Measurements from ENCODE around the gene C4orf50.

The C4orf50 gene

GRCh38 chr4:6020613-6021012, 2.4 kb upstream of the C4orf50 start:
- Mint-ChIP-seq H3K27me3 (ENCODE audit: low read depth) (peaks cover 38% of the 10 kb centered on the region), H3K4me1 (peaks cover 20% of the 10 kb centered on the region), H3K36me3 (ENCODE audit: low read depth) (no peaks in the 10 kb centered on the region), H3K27ac (peak overlapping the region in 1 of 3 experiments; percentile 52), H3K9me3 (no peaks in the 10 kb centered on the region), H3K4me3 (peak overlapping the region in 1 of 3 experiments; percentile 20)
- no peak for TF ChIP-seq CTCF (IDR thresholded peaks at IDR 0.05; ENCODE audit: unreplicated experiment in 3 of 3)

GRCh38 chr4:6019316-6020263, 1.4 kb upstream of the C4orf50 start:
- peak; percentile 88 to 90 (median 89) for TF ChIP-seq CTCF (IDR thresholded peaks at IDR 0.05; ENCODE audit: unreplicated experiment in 3 of 3)
- no peak overlapping the region for H3K27ac Mint-ChIP-seq
- H3K4me1 Mint-ChIP-seq = peaks cover 18% of the 10 kb centered on the region
- no peaks in the 10 kb centered on the region for H3K9me3 Mint-ChIP-seq
- H3K4me3 Mint-ChIP-seq = no peak overlapping the region
- no peaks in the 10 kb centered on the region for H3K36me3 Mint-ChIP-seq (ENCODE audit: low read depth)
- peaks cover 41% of the 10 kb centered on the region for H3K27me3 Mint-ChIP-seq (ENCODE audit: low read depth)

- H3K27me3 Mint-ChIP-seq (ENCODE audit: low read depth) = peaks cover 33% of the 10 kb centered on the region
- no peaks in the 10 kb centered on the region for H3K9me3 Mint-ChIP-seq
- no peak overlapping the region for H3K4me3 Mint-ChIP-seq
- TF ChIP-seq CTCF (IDR thresholded peaks at IDR 0.05; ENCODE audit: unreplicated experiment in 3 of 3) = no peak
- H3K36me3 Mint-ChIP-seq (ENCODE audit: low read depth) = no peaks in the 10 kb centered on the region
- no peak overlapping the region for H3K27ac Mint-ChIP-seq
- peaks cover 5% of the 10 kb centered on the region for H3K4me1 Mint-ChIP-seq
Observed at GRCh38 chr4:6017800-6018199, 431 bp downstream of the C4orf50 start.

GRCh38 chr4:6017030-6017429, 1.2 kb downstream of the C4orf50 start:
- no peak for TF ChIP-seq CTCF (IDR thresholded peaks at IDR 0.05; ENCODE audit: unreplicated experiment in 3 of 3)
- Mint-ChIP-seq H3K9me3 (no peaks in the 10 kb centered on the region), H3K4me1 (peaks cover 5% of the 10 kb centered on the region), H3K27me3 (ENCODE audit: low read depth) (peaks cover 33% of the 10 kb centered on the region), H3K27ac (no peak overlapping the region), H3K36me3 (ENCODE audit: low read depth) (no peaks in the 10 kb centered on the region), H3K4me3 (no peak overlapping the region)

GRCh38 chr4:6013564-6013963, 4.7 kb downstream of the C4orf50 start:
- Mint-ChIP-seq H3K9me3 (no peaks in the 10 kb centered on the region), H3K36me3 (ENCODE audit: low read depth) (no peaks in the 10 kb centered on the region), H3K27me3 (ENCODE audit: low read depth) (peaks cover 47% of the 10 kb centered on the region), H3K4me3 (no peak overlapping the region), H3K4me1 (no peaks in the 10 kb centered on the region), H3K27ac (no peak overlapping the region)
- TF ChIP-seq CTCF (IDR thresholded peaks at IDR 0.05; ENCODE audit: unreplicated experiment in 3 of 3) = no peak

GRCh38 chr4:6012200-6012599, 6.0 kb downstream of the C4orf50 start:
- Mint-ChIP-seq H3K9me3 (no peaks in the 10 kb centered on the region), H3K27ac (no peak overlapping the region), H3K36me3 (ENCODE audit: low read depth) (no peaks in the 10 kb centered on the region), H3K4me3 (no peak overlapping the region), H3K4me1 (no peaks in the 10 kb centered on the region), H3K27me3 (ENCODE audit: low read depth) (peaks cover 53% of the 10 kb centered on the region)
- no peak for TF ChIP-seq CTCF (IDR thresholded peaks at IDR 0.05; ENCODE audit: unreplicated experiment in 3 of 3)

Measured in nephron (organoid).